Endothelial cell of umbilical vein (primary cell): Measurements from ENCODE around the gene HSBP1. TPM values are rescaled to one million over a fixed set of nuclear protein-coding genes. Genes with fewer than 3 reads are reported as not detected.

Experiments
- BruUV-seq: library from RNA; stranded (reverse); fragments of 400-500 nt; replicated peaks from 2 replicates; lab custom pipeline; 2021; lab: Mats Ljungman, UMichigan
- CTCF ChIA-PET: fragments of 300-600, 350-600 bp; sonication (Branson Sonifier 250); formaldehyde crosslinking; loops from one replicate; lab custom pipeline; 2021; ENCODE audit warnings: antibody characterized with exemption, inconsistent platforms; lab: Charles Lee
- POLR2A ChIA-PET: fragments of 300-600, 350-600 bp; sonication (Branson Sonifier 250); formaldehyde crosslinking; loops from one replicate; lab custom pipeline; 2021; ENCODE audit warnings: antibody characterized with exemption, inconsistent platforms; lab: Charles Lee
- DNase-seq: peaks from one replicate; pipeline ENCODE4 v3.0.0-alpha.2; 2011; ENCODE audit warnings: low read depth, low spot score
- FAIRE-seq: peaks from 2 replicates; lab custom pipeline; 2011; peaks lifted over from hg19 to GRCh38; lab: Jason Lieb, UNC
- H2AFZ ChIP-seq: 2 replicates; pipeline ENCODE4 v1.6.0; 2012; ENCODE audit warnings: low read depth, low read length, control low read depth, inconsistent platforms
- H3K27ac ChIP-seq: 2 replicates; pipeline ENCODE4 v1.5.1; 2011; ENCODE audit warnings: low read depth, mild to moderate bottlenecking, control low read depth, low read length, moderate library complexity; ENCODE audit not compliant: insufficient read depth
- H3K27me3 ChIP-seq, 2 experiments: 2 replicates each; pipeline versions ENCODE4 v1.6.0 to v1.6.1; 2011; ENCODE audit warnings: low read length in 2 of 2, mixed read lengths in 1 of 2; ENCODE audit not compliant: control insufficient read depth in 2 of 2, insufficient read depth in 2 of 2
- H3K36me3 ChIP-seq, 2 experiments: 2 replicates in 1 of 2; 3 replicates in 1 of 2; pipeline ENCODE4 v1.5.1; 2011; ENCODE audit warnings: low read length in 2 of 2, mild to moderate bottlenecking in 1 of 2, moderate library complexity in 1 of 2; ENCODE audit not compliant: control insufficient read depth in 2 of 2, insufficient read depth in 2 of 2; ENCODE audit errors: extremely low read depth in 1 of 2
- H3K4me1 ChIP-seq: 3 replicates; pipeline ENCODE4 v1.5.1; 2011; ENCODE audit warnings: mild to moderate bottlenecking, low read length; ENCODE audit not compliant: control insufficient read depth, insufficient read depth; ENCODE audit errors: extremely low read depth
- H3K4me2 ChIP-seq: 2 replicates; pipeline ENCODE4 v1.6.1; 2011; ENCODE audit warnings: low read length, control low read depth, mixed read lengths; ENCODE audit not compliant: insufficient read depth
- H3K4me3 ChIP-seq, 3 experiments: fragments of 200-600 bp in 1 of 3; sonication (generic), shearing (Covaris generic) in 1 of 3; replicated peaks in 1 of 3; 2 replicates each; pipeline ENCODE4 v1.5.1; 2011 to 2016; ENCODE audit warnings: control low read depth in 3 of 3, low read length in 3 of 3, mild to moderate bottlenecking in 2 of 3, inconsistent platforms in 1 of 3, low read depth in 1 of 3, moderate library complexity in 1 of 3; ENCODE audit not compliant: insufficient read depth in 1 of 3
- H3K79me2 ChIP-seq: 2 replicates; pipeline ENCODE4 v1.6.0; 2012; ENCODE audit warnings: low read length, inconsistent platforms; ENCODE audit not compliant: control insufficient read depth, insufficient read depth
- H3K9ac ChIP-seq: replicated peaks from 2 replicates; pipeline ENCODE3; 2011; ENCODE audit warnings: low read length, control low read depth; ENCODE audit not compliant: insufficient read depth; ENCODE audit errors: extremely low read depth
- H3K9me1 ChIP-seq: replicated peaks from 3 replicates; pipeline ENCODE4 v1.6.0; 2011; ENCODE audit warnings: mild to moderate bottlenecking, low read length; ENCODE audit not compliant: control insufficient read depth, insufficient read depth; ENCODE audit errors: extremely low read depth
- H3K9me3 ChIP-seq: replicated peaks from 2 replicates; pipeline ENCODE4 v1.5.1; 2012; ENCODE audit warnings: low read length, inconsistent platforms; ENCODE audit not compliant: control insufficient read depth, insufficient read depth
- H4K20me1 ChIP-seq: replicated peaks from 2 replicates; pipeline ENCODE3; 2011; ENCODE audit warnings: mild to moderate bottlenecking, low read length; ENCODE audit not compliant: control insufficient read depth, insufficient read depth; ENCODE audit errors: extremely low read depth
- CTCF ChIP-seq, 2 donors: IDR thresholded peaks; 1 replicate in 1 of 2; 2 replicates in 1 of 2; pipeline ENCODE4 v1.5.1; 2011; ENCODE audit warnings: low read length in 2 of 2, mild to moderate bottlenecking in 2 of 2, moderate library complexity in 2 of 2, control low read depth in 1 of 2, inconsistent platforms in 1 of 2, low read depth in 1 of 2; ENCODE audit not compliant: insufficient read depth in 1 of 2; ENCODE audit errors: extremely low read depth in 1 of 2
- EZH2 ChIP-seq: IDR thresholded peaks from 2 replicates; pipeline ENCODE4 v1.6.1; 2012; ENCODE audit warnings: borderline replicate concordance, low read depth, mild to moderate bottlenecking, moderate library complexity, low read length, inconsistent platforms; ENCODE audit not compliant: severe bottlenecking
- FOS ChIP-seq: IDR thresholded peaks from 2 replicates; pipeline ENCODE4 v1.6.1; 2011; ENCODE audit warnings: mild to moderate bottlenecking, low read length, moderate library complexity, borderline replicate concordance; ENCODE audit not compliant: insufficient read depth
- GATA2 ChIP-seq: IDR thresholded peaks from 2 replicates; pipeline ENCODE4 v1.7.0; 2011; ENCODE audit warnings: low read depth, mild to moderate bottlenecking, moderate library complexity, mixed read lengths, low read length; ENCODE audit not compliant: insufficient read length, insufficient read depth
- JUN ChIP-seq: IDR thresholded peaks from 2 replicates; pipeline ENCODE4 v1.6.1; 2011; ENCODE audit warnings: borderline replicate concordance, low read depth; ENCODE audit not compliant: insufficient read length, insufficient read depth
- MYC ChIP-seq: IDR thresholded peaks from one replicate; pipeline ENCODE4 v1.6.1; 2011; ENCODE audit warnings: mild to moderate bottlenecking, low read depth, low read length
- POLR2A ChIP-seq: IDR thresholded peaks from 2 replicates; pipeline ENCODE4 v1.6.1; 2012; ENCODE audit warnings: low read depth, mild to moderate bottlenecking, control low read depth, low read length
- POLR2AphosphoS5 ChIP-seq: IDR thresholded peaks from 2 replicates; pipeline ENCODE4 v1.6.1; 2012; ENCODE audit warnings: low read depth, mild to moderate bottlenecking, control low read depth, low read length, moderate library complexity; ENCODE audit not compliant: insufficient read depth
- dilution Hi-C: fragments of 300-500 bp; cut with MboI; formaldehyde crosslinking; loops from one replicate; pipeline ENCODE4 v1.15.0; 2019; ENCODE audit warnings: low sequenced_read_pairs; ENCODE audit not compliant: extremely low pct_ligation_motif_present
- intact Hi-C: fragments of 100-400 bp; cut with micrococcal nuclease; formaldehyde crosslinking; loops from one replicate; pipeline ENCODE4 v1.10.0; 2022
- polyA plus RNA-seq, 4 experiments: library from polyadenylated mRNA; depleted of rRNA in 3 of 4; stranded (reverse) in 3 of 4; unstranded in 1 of 4; fragments of >200 nt; gene quantifications; 2 replicates each; pipeline versions ENCODE4 v1.2.1 to v1.2.3, GENCODE V29; 2011 to 2012; ENCODE audit warnings: missing spikeins in 1 of 4
- total RNA-seq: library from RNA; stranded (reverse); gene quantifications from 2 replicates; pipeline ENCODE4 v1.2.3, GENCODE V29; 2021
- TF ChIP-seq, protein P1 (sequence below): IDR thresholded peaks from 2 replicates; pipeline ENCODE4 v1.6.1; 2011; ENCODE audit not compliant: insufficient read depth, insufficient read length

HSBP1 gene
- total and polyA plus RNA-seq, 2 donors (not counting 3 experiments of a cell fraction or from before 2014, with no cell fraction given): 40.8 to 136 TPM

- FAIRE-seq: no peak
- Histone ChIP-seq H3K36me3 (peaks cover 0 to 3% of the 10 kb centered on the region in 2 experiments), H3K4me2 (peak overlapping the region; percentile 89), H3K9me1 (no peaks in the 10 kb centered on the region), H3K9me3 (no peaks in the 10 kb centered on the region), H4K20me1 (no peaks in the 10 kb centered on the region), H3K27ac (no peak overlapping the region), H2AFZ (no peak overlapping the region), H3K4me3 (peak overlapping the region in 2 of 3 experiments; percentile 66 to 94), H3K27me3 (no peaks in the 10 kb centered on the region), H3K9ac (peak overlapping the region; percentile 72), H3K79me2 (peaks cover 14% of the 10 kb centered on the region), H3K4me1 (peaks cover 9% of the 10 kb centered on the region)
- POLR2A ChIA-PET: no interaction called here
- BruUV-seq: no TSS peak
- no peak for DNase-seq
- dilution Hi-C loops: no loop called here
- TF ChIP-seq POLR2A (no peak), JUN (no peak), CTCF (IDR thresholded peaks at IDR 0.05; ENCODE audit: extremely low read depth in 1 of 2, insufficient read depth in 1 of 2, low read depth in 1 of 2, low read length in 2 of 2) (no peak), EZH2 (no peak), GATA2 (no peak), POLR2AphosphoS5 (no peak), FOS (no peak), MYC (no peak)
- TF ChIP-seq, protein P1, sequence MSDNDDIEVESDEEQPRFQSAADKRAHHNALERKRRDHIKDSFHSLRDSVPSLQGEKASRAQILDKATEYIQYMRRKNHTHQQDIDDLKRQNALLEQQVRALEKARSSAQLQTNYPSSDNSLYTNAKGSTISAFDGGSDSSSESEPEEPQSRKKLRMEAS: no peak
- intact Hi-C loops: loop anchor here (2.0 kb wide), 1 partner anchor 28 kb away; no protein-coding TSS in a partner anchor
- CTCF ChIA-PET: interaction anchor here (0.7 kb wide), 1 partner anchor 1070 kb away, joined by 3 read pairs; no protein-coding TSS in a partner anchor
Observed at GRCh38 chr16:83809092-83809491, 1.3 kb downstream of the HSBP1 start.
